Raji (cell line): ENCODE results near the gene APOL3.

Experiments used
- POLR2A ChIP-seq: IDR thresholded peaks from 2 replicates; pipeline ENCODE4 v1.6.1; 2011; ENCODE audit warnings: low read depth, low read length, control low read depth; ENCODE audit not compliant: insufficient read depth

Gene APOL3

GRCh38 chr22:36194385-36194784, 33.8 kb upstream of the APOL3 start:
- TF ChIP-seq POLR2A, result no peak

- TF ChIP-seq POLR2A, result no peak
These were observed 33.0 kb upstream of the APOL3 start for GRCh38 chr22:36193577-36193976.

GRCh38 chr22:36193171-36193570, 32.6 kb upstream of the APOL3 start:
- TF ChIP-seq POLR2A, result no peak

GRCh38 chr22:36192542-36192941, 32.0 kb upstream of the APOL3 start:
- TF ChIP-seq POLR2A, result no peak

- TF ChIP-seq POLR2A, result no peak
These were observed 30.7 kb upstream of the APOL3 start for GRCh38 chr22:36191106-36191836.

GRCh38 chr22:36185828-36186624, 25.5 kb upstream of the APOL3 start:
- TF ChIP-seq POLR2A, result no peak

- TF ChIP-seq POLR2A, result no peak
These were observed 24.0 kb upstream of the APOL3 start for GRCh38 chr22:36184433-36185025.

GRCh38 chr22:36183446-36183845, 22.9 kb upstream of the APOL3 start:
- no peak for TF ChIP-seq POLR2A

GRCh38 chr22:36182857-36183256, 22.3 kb upstream of the APOL3 start:
- no peak for TF ChIP-seq POLR2A

- no peak for TF ChIP-seq POLR2A
These were observed 21.5 kb upstream of the APOL3 start for GRCh38 chr22:36182056-36182455.

GRCh38 chr22:36180928-36181327, 20.4 kb upstream of the APOL3 start:
- no peak for TF ChIP-seq POLR2A

GRCh38 chr22:36180038-36180880, 19.7 kb upstream of the APOL3 start:
- no peak for TF ChIP-seq POLR2A

GRCh38 chr22:36177160-36177559, 16.6 kb upstream of the APOL3 start:
- no peak for TF ChIP-seq POLR2A

GRCh38 chr22:36175892-36176291, 15.3 kb upstream of the APOL3 start:
- no peak for TF ChIP-seq POLR2A

- TF ChIP-seq POLR2A, result no peak
These were observed 11.4 kb upstream of the APOL3 start for GRCh38 chr22:36171941-36172340.

- no peak for TF ChIP-seq POLR2A
These were observed 6.1 kb upstream of the APOL3 start for GRCh38 chr22:36166518-36167220.
